AG10803 (cell line): ENCODE results near the gene MTCL1.
A peak's percentile ranks its signal among the peaks of the same experiment; 100 is the strongest.

Experiments used
- DNase-seq: peaks from one replicate; pipeline ENCODE4 v3.0.0; 2010; ENCODE audit warnings: low read depth
- H3K4me3 ChIP-seq: 2 replicates; pipeline ENCODE4 v1.5.1; 2011; ENCODE audit warnings: mild to moderate bottlenecking, low read length, control low read depth
- TF ChIP-seq, protein P1 (sequence below): conservative IDR thresholded peaks from 2 replicates; pipeline ENCODE4 v1.5.1; 2011; ENCODE audit warnings: mild to moderate bottlenecking, low read length, control low read depth, inconsistent platforms

The MTCL1 gene

DNA sequence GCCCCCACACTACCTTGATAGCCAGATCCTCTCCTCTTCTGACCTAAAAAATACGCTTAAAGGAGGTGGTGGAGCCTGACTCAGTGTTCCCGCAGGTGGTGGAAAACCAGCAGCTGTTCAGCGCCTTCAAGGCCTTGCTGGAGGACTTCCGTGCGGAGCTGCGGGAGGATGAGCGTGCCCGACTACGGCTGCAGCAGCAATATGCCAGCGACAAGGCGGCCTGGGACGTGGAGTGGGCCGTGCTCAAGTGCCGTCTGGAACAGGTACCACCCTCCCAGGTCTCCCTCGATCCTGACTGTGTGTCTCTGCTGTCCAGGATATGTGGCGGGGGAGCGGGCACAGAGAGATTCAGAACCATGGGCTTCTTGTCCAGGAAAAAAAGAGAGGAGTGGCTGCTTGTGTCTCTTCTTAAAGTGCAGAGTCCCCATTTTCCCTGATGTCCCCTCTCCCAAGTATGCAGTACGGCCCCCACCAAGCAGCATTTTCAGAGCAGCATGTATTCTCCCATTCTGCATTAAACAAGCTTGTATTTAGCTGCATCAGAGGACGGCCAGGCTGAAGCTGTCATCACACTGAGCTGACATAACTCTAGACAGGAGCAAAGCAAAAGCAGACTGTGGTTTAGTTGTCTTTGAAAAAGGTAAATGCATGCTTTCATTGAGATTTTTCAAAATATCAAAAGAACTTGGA is 101.6 kb downstream of the MTCL1 start:
- TF ChIP-seq, protein P1, sequence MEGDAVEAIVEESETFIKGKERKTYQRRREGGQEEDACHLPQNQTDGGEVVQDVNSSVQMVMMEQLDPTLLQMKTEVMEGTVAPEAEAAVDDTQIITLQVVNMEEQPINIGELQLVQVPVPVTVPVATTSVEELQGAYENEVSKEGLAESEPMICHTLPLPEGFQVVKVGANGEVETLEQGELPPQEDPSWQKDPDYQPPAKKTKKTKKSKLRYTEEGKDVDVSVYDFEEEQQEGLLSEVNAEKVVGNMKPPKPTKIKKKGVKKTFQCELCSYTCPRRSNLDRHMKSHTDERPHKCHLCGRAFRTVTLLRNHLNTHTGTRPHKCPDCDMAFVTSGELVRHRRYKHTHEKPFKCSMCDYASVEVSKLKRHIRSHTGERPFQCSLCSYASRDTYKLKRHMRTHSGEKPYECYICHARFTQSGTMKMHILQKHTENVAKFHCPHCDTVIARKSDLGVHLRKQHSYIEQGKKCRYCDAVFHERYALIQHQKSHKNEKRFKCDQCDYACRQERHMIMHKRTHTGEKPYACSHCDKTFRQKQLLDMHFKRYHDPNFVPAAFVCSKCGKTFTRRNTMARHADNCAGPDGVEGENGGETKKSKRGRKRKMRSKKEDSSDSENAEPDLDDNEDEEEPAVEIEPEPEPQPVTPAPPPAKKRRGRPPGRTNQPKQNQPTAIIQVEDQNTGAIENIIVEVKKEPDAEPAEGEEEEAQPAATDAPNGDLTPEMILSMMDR, result no peak
- H3K4me3 ChIP-seq, result no peak overlapping the region
- DNase-seq, result no peak

DNA sequence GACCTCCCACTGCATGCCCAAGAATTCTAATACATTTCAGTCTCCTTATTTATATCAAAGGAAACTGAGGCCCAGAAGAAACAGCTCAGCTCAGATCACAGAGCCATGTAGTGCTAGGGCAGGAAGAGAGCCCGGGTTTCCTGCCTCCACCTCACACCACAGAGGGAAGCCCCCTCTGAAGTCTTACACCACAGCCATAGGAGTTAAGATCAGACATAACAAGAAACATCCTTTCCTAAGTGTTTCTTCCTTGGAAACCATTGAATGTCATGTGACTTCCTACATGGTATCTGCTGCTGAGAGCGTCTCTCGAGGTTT is 102.1 kb downstream of the MTCL1 start:
- no peak for DNase-seq
- H3K4me3 ChIP-seq, result no peak overlapping the region
- TF ChIP-seq, protein P1, result no peak

DNA sequence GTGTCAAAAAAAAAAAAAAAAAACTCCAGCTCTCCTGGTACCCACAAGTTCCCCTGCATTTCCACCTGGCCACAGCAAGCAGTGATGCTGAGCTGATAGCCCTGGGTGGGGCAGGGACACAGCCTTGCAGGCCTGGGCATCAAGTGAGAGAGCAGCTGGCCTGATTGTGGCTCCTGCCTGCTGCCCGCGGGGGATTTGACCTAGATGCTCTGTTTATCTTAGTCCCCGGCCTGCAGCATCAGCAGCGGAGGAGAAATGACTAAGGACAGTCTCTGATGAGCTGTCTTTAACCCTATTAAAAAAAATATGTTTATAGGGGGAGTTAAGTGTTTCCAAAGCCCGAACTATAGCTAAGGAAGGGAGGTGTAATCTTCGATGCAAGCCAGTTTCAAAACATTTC is 102.6 kb downstream of the MTCL1 start:
- TF ChIP-seq, protein P1, result no peak
- DNase-seq, result no peak
- H3K4me3 ChIP-seq, result no peak overlapping the region

DNA sequence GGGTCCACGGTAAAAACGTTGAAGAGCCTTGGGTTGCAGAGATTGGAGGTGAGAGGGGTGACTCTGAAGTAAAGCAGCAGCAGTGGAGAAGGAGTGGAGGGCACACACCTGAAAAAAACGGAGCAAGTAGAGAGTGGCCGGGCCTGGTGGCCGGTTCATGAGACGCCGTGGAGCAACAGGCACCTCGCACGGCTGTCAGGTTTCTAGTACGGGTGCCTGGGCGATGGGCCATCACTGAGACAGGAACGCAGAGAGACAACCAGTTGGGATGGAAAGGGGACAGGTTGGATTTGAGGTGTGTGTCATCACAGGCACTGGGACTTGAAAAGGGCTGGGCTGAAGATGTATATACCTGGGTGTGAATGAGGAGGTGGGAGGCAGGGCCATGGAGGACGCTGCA is 104.2 kb downstream of the MTCL1 start:
- no peak for DNase-seq

DNA sequence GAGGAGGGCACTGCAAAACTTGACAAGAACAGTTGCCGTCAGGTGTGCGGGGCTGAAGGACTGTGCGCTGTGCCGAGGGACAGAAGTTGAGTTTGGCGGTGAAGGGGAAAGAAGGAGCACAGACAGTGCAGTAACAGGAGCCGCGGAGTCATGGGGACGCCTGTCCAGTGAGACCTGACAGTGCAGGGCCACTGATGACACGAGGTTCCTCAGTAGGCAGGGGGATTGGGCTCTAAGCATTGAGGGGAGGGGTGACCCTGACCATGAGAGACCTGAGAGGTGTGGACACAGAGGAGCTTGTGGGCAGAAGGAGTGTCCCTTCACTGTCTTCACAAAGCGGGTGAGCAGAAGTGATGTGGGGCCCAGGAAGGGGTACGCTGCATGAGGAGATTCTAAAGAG is 104.8 kb downstream of the MTCL1 start:
- H3K4me3 ChIP-seq, result no peak overlapping the region
- no peak for DNase-seq
- TF ChIP-seq, protein P1, result no peak

More for the DNA sequence above, 104.2 kb downstream of the MTCL1 start:
- H3K4me3 ChIP-seq, result no peak overlapping the region
- TF ChIP-seq, protein P1, result no peak

DNA sequence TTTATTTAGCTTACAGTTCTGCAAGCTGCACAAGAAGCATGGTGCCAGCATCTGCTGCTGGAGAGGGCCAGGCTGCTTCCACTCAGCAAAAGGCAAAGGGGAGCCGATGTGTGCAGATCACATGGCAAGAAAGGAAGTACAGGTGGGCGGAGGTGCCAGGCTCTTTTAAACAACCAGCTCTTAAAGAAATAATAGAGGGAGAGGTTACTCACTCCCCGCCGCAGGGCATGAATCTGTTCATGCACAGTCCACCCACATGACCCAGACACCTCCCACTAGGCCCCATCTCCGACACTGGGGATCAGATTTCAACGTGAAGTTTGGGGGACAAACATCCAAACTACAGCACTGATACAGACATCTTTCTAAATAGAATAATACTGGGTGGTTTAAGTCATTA is 105.8 kb downstream of the MTCL1 start:
- DNase-seq, result no peak
- TF ChIP-seq, protein P1, result no peak
- no peak overlapping the region for H3K4me3 ChIP-seq

DNA sequence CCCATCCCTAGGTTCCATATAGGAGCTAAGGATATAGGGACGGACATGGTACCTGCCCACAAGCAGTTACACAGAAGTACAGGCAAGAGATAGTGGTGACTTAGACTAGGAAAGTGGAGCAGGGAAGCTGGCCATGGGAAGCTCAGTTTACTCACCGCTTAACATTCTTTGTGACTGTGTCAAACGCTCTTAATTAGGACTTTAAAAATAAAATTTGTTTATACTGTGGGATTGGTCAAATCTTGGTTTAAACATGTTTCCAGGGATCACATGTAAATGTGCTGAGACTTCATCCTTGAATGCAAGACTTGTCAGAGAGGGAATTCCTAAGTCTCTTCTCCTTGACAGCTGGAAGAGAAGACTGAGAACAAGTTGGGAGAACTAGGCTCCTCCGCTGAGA is 107.3 kb downstream of the MTCL1 start:
- TF ChIP-seq, protein P1, result no peak
- peak; percentile 74 for DNase-seq
- peak overlapping the region; percentile 13; the same call in 1 of the 2 replicates for H3K4me3 ChIP-seq
